BJ (cell line): ENCODE results near the gene VDR. TPM values are rescaled to one million over a fixed set of nuclear protein-coding genes. Genes with fewer than 3 reads are reported as not detected.

ENCODE experiments used
- CTCF ChIA-PET: fragments of 350-600 bp; formaldehyde crosslinking; extraction: SDS; loops from one replicate; lab custom pipeline; 2021; ENCODE audit warnings: antibody characterized with exemption, inconsistent platforms; lab: Yijun Ruan, JAX
- POLR2A ChIA-PET: fragments of 300-600 bp; sonication (Branson Sonifier 250); formaldehyde crosslinking; extraction: SDS; loops from one replicate; lab custom pipeline; 2021; ENCODE audit warnings: antibody characterized with exemption; lab: Charles Lee
- DNase-seq: peaks from one replicate; pipeline ENCODE4 v3.0.0-alpha.2; 2011; ENCODE audit warnings: low read depth
- H3K27me3 ChIP-seq: 2 replicates; pipeline ENCODE4 v1.6.0; 2011; ENCODE audit warnings: low read length; ENCODE audit not compliant: control insufficient read depth, insufficient read depth
- H3K36me3 ChIP-seq: 2 replicates; pipeline ENCODE4 v1.5.1; 2011; ENCODE audit warnings: low read length; ENCODE audit not compliant: control insufficient read depth, insufficient read depth
- H3K4me3 ChIP-seq: 2 replicates; pipeline ENCODE4 v1.5.1; 2011; ENCODE audit warnings: low read depth, mild to moderate bottlenecking, control low read depth, low read length
- polyA plus RNA-seq: library from polyadenylated mRNA; depleted of rRNA; stranded (reverse); fragments of >200 nt; gene quantifications from 2 replicates; pipeline ENCODE4 v1.2.3, GENCODE V29; 2011
- TF ChIP-seq, protein P1 (sequence below): IDR thresholded peaks from 2 replicates; pipeline ENCODE4 v1.5.1; 2011; ENCODE audit warnings: low read depth, mild to moderate bottlenecking, control low read depth, inconsistent platforms, low read length, moderate library complexity; ENCODE audit not compliant: insufficient read depth

VDR gene
- polyA plus RNA-seq, 1 experiment = 40.5 TPM

DNA sequence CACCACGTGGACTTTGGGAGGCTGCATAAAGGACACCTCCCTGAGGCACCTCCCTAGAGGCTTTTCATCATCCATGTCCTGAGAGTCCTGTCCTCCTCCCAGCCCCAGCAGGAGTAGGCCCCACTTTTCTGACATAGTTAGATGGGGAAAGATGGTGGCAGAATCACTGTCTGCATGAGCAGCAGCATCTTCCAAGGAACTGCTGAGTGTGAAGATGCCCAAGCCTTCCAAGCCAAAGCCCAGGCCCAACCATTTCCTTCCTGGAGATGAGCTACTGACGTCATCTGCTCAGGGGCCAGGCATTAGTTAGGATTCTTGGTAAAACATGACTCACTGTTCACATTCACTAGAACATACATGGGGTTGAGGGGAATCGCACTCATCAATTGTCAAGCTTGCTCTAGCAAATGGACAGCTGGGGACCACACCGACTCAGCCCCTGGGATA, 37.3 kb downstream of the VDR start:
- no peak overlapping the region for H3K4me3 ChIP-seq
- CTCF ChIA-PET = interaction anchor here (0.6 to 4.7 kb wide), 7 partner anchors 9 to 1210 kb away, joined by 3 to 31 read pairs (median 3); no protein-coding TSS in a partner anchor
- TF ChIP-seq, protein P1, sequence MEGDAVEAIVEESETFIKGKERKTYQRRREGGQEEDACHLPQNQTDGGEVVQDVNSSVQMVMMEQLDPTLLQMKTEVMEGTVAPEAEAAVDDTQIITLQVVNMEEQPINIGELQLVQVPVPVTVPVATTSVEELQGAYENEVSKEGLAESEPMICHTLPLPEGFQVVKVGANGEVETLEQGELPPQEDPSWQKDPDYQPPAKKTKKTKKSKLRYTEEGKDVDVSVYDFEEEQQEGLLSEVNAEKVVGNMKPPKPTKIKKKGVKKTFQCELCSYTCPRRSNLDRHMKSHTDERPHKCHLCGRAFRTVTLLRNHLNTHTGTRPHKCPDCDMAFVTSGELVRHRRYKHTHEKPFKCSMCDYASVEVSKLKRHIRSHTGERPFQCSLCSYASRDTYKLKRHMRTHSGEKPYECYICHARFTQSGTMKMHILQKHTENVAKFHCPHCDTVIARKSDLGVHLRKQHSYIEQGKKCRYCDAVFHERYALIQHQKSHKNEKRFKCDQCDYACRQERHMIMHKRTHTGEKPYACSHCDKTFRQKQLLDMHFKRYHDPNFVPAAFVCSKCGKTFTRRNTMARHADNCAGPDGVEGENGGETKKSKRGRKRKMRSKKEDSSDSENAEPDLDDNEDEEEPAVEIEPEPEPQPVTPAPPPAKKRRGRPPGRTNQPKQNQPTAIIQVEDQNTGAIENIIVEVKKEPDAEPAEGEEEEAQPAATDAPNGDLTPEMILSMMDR = no peak
- H3K27me3 ChIP-seq = no peaks in the 10 kb centered on the region
- peak; percentile 45 for DNase-seq
- peaks cover 13% of the 10 kb centered on the region for H3K36me3 ChIP-seq
- POLR2A ChIA-PET = no interaction called here

DNA sequence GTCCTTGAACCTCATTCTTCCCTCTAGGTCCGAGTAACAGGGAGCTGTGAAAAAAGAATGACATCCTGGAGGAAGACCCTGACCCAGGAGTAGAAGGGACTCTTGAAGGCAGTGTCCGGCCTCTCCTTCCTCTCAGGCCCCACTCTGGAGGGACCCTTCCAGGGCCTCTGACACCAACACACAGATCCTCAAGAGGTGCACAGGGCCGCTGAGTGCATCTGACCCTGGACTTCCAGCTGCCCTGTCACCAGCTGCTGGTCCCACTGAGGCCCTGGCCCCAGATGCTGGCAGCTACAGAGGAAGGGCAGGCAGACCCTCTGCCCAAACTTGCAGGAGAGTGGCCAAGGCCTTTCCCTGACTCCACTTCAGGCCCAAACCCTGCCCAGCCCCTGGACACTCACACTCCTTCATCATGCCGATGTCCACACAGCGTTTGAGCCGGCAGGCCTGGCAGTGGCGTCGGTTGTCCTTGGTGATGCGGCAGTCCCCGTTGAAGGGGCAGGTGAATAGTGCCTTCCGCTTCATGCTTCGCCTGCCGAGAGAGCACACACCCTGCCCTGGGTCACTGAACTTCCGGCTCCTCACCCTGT, 40.1 kb downstream of the VDR start:
- CTCF ChIA-PET = interaction anchor here (0.6 to 1.4 kb wide), 3 partner anchors 9 to 161 kb away, joined by 3 read pairs; partner anchors contain the start of gene VDR
- no peak overlapping the region for H3K4me3 ChIP-seq
- TF ChIP-seq, protein P1 = no peak
- no peak for DNase-seq
- H3K27me3 ChIP-seq = no peaks in the 10 kb centered on the region
- POLR2A ChIA-PET = no interaction called here
- H3K36me3 ChIP-seq = peaks cover 13% of the 10 kb centered on the region

DNA sequence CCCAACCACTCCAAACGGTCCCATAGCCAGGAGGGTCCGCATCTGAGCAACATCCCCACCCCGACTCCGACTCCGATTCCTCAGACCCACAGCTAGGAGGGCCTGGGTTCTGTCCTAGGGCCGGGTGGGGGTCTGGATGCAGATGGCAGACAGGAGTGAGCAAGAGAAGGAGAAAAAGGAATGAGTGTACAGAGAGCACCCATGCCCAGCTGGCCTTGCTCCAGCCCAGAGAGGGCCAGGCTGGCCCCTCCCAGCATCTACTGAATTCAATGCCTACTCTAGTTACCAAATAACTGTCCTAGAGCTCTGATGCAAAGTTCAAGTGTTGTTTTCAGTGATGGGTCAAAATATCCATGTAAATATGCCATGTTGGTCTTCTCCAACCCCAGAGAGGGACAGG, 40.8 kb downstream of the VDR start:
- peaks cover 13% of the 10 kb centered on the region for H3K36me3 ChIP-seq
- no peak for DNase-seq
- ChIA-PET POLR2A (no interaction called here), CTCF (interaction anchor here (1.2 kb wide), 1 partner anchor 80 kb away, joined by 4 read pairs; no protein-coding TSS in a partner anchor)
- H3K27me3 ChIP-seq = no peaks in the 10 kb centered on the region
- TF ChIP-seq, protein P1 = no peak
- H3K4me3 ChIP-seq = no peak overlapping the region

DNA sequence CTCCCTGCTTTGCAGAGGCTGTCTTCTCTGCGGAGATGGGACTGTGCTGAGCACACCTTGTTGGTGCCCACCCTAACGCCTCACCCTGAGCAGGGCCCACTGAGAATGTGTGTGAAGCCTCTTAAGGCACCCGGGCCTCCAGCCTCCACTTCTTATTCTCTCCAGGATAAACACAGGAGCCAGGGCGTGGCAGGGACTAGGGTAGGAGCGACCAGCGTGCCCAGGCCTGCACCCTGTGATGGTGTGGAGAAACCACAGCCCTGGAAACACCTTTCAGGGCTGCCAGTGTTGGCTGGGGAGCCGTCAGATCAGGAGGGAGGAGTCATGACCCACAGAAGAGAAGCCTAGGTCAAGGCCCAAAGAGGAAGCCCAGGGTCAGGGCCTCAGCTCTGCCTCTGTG, 41.3 kb downstream of the VDR start:
- DNase-seq = no peak
- no peak overlapping the region for H3K4me3 ChIP-seq
- ChIA-PET POLR2A (no interaction called here), CTCF (interaction anchor here (1.2 kb wide), 1 partner anchor 80 kb away, joined by 4 read pairs; no protein-coding TSS in a partner anchor)
- peaks cover 13% of the 10 kb centered on the region for H3K36me3 ChIP-seq
- H3K27me3 ChIP-seq = no peaks in the 10 kb centered on the region
- TF ChIP-seq, protein P1 = no peak

DNA sequence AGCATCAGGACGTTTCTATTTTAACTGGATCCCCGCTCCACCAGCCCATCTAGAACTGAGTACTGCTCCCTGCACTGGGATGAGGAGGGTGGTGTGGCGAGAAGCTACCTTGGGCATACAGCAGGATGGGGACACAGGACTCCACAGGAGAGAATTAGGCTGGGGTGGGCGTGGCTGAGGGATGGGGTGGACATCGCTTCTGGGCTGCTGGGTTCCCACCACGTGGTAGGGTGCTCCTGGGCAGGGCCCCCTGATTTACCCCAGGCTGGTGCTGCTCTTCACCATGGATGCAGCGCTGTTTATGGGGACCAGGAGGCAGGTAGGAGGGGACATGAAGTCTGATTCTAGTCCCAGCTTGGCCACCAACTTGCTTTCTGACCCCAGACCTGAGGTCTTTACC, 41.9 kb downstream of the VDR start:
- TF ChIP-seq, protein P1 = no peak
- H3K27me3 ChIP-seq = no peaks in the 10 kb centered on the region
- POLR2A ChIA-PET = no interaction called here
- DNase-seq = no peak
- peaks cover 16% of the 10 kb centered on the region for H3K36me3 ChIP-seq
- no peak overlapping the region for H3K4me3 ChIP-seq
- CTCF ChIA-PET = interaction anchor here (1.7 kb wide), 1 partner anchor 86 kb away, joined by 6 read pairs; no protein-coding TSS in a partner anchor
